Transverse colon (tissue), 4 donors: ENCODE measurements around the gene DPY19L2.
"Not testable (repeated sequence)": the region's sequence is repeated elsewhere in the genome, so short reads cannot be mapped to it uniquely, and the experiment has no call there.

ENCODE experiments used
- CTCF ChIP-seq, 5 experiments: fragments of 200-600 bp in 3 of 5; fragments of 450-650 bp in 2 of 5; sonication (generic) in 3 of 5; IDR thresholded peaks; 1 replicate in 2 of 5; 2 replicates in 3 of 5; pipeline ENCODE4 v1.5.1; 2016 to 2017; ENCODE audit warnings: antibody characterized with exemption in 5 of 5, inconsistent platforms in 3 of 5, mild to moderate bottlenecking in 2 of 5, moderate library complexity in 1 of 5
- EP300 ChIP-seq: sonication (generic); formaldehyde crosslinking; IDR thresholded peaks from one replicate; pipeline ENCODE4 v1.6.1; 2017; ENCODE audit warnings: antibody characterized with exemption, low read depth
- POLR2A ChIP-seq: fragments of 450-650 bp; IDR thresholded peaks from one replicate; pipeline ENCODE4 v1.6.1; 2016; ENCODE audit warnings: antibody characterized with exemption, mild to moderate bottlenecking, moderate library complexity
- POLR2AphosphoS5 ChIP-seq, 3 donors: sonication (generic); formaldehyde crosslinking; IDR thresholded peaks; one replicate each; pipeline ENCODE4 v1.6.1; 2016; ENCODE audit warnings: antibody characterized with exemption in 3 of 3

- TF ChIP-seq POLR2A; CTCF (IDR thresholded peaks at IDR 0.05); EP300; POLR2AphosphoS5 (IDR thresholded peaks at IDR 0.05): not testable (repeated sequence)
These were observed 52.7 kb downstream of the DPY19L2 start for GRCh38 chr12:63615544-63615943.
